ENCODE results near the gene RGPD8. TPM values are rescaled to one million over a fixed set of nuclear protein-coding genes. Genes with fewer than 3 reads are reported as not detected.

The RGPD8 gene
- total and polyA plus RNA-seq, 2 of the 13 experiments (the other 11 are each of a cell fraction or from before 2014, with no cell fraction given): 2.3 to 12.8 TPM

DNA sequence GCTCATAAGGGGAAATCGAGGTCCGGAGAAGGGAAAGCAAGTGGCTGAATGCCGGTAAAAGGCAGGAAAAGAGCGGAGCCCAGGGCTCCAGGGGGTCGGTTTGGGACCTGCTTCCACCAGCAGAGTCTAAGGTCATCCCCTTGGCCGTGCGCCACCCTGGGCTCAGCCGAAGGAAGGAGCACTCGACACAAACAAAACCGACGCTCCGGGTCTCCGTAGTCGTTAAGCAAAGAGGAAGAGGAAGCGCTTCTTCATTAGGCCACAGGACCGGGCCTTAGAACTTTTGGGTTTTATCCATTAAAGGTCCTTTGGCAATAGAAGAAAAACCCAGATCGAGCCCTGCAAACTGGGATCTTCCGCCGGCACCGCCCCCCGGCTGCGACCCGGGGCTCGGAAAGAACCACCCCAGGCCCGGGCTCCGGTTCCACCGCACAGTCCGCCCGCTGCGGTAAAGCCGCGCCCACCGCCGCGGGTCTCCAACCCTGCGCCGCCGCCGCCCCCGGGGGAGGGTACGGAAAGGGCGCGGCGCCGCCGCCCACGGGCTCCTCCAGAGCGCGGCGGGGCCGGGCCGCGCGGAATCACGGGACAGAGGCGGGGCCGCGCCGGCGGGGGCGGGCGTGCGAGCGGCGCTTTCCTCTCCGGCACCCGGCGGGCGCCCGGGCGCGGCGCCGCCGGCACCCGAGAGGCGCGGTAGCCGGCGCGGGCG is 48.2 kb upstream of the RGPD8 start, which contains the start of gene TTL (continued):
- no peak for TF ChIP-seq E2F1 (CRISPR knock-in tag; IDR thresholded peaks at IDR 0.05)
- TF ChIP-seq, protein P1, sequence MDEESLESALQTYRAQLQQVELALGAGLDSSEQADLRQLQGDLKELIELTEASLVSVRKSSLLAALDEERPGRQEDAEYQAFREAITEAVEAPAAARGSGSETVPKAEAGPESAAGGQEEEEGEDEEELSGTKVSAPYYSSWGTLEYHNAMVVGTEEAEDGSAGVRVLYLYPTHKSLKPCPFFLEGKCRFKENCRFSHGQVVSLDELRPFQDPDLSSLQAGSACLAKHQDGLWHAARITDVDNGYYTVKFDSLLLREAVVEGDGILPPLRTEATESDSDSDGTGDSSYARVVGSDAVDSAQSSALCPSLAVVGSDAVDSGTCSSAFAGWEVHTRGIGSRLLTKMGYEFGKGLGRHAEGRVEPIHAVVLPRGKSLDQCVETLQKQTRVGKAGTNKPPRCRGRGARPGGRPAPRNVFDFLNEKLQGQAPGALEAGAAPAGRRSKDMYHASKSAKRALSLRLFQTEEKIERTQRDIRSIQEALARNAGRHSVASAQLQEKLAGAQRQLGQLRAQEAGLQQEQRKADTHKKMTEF (CRISPR knock-in tag; IDR thresholded peaks at IDR 0.05): peak; percentile 31; the same call in 1 of the 2 replicates
- no peak for TF ChIP-seq PLSCR1 (CRISPR knock-in tag; IDR thresholded peaks at IDR 0.05; ENCODE audit: borderline replicate concordance)
- TF ChIP-seq, protein P2, sequence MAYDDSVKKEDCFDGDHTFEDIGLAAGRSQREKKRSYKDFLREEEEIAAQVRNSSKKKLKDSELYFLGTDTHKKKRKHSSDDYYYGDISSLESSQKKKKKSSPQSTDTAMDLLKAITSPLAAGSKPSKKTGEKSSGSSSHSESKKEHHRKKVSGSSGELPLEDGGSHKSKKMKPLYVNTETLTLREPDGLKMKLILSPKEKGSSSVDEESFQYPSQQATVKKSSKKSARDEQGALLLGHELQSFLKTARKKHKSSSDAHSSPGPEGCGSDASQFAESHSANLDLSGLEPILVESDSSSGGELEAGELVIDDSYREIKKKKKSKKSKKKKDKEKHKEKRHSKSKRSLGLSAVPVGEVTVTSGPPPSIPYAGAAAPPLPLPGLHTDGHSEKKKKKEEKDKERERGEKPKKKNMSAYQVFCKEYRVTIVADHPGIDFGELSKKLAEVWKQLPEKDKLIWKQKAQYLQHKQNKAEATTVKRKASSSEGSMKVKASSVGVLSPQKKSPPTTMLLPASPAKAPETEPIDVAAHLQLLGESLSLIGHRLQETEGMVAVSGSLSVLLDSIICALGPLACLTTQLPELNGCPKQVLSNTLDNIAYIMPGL (CRISPR knock-in tag; IDR thresholded peaks at IDR 0.05; ENCODE audit: borderline replicate concordance in 1 of 2, low read depth in 1 of 2): no peak; a peak in 2 of 4 replicates
- TF ChIP-seq, protein P3, sequence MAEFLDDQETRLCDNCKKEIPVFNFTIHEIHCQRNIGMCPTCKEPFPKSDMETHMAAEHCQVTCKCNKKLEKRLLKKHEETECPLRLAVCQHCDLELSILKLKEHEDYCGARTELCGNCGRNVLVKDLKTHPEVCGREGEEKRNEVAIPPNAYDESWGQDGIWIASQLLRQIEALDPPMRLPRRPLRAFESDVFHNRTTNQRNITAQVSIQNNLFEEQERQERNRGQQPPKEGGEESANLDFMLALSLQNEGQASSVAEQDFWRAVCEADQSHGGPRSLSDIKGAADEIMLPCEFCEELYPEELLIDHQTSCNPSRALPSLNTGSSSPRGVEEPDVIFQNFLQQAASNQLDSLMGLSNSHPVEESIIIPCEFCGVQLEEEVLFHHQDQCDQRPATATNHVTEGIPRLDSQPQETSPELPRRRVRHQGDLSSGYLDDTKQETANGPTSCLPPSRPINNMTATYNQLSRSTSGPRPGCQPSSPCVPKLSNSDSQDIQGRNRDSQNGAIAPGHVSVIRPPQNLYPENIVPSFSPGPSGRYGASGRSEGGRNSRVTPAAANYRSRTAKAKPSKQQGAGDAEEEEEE (CRISPR knock-in tag; IDR thresholded peaks at IDR 0.05; ENCODE audit: borderline replicate concordance): no peak
- TF ChIP-seq ZFP62 (CRISPR knock-in tag; IDR thresholded peaks at IDR 0.05): no peak
- peak in 1 of 2 experiments; percentile 63; a peak in 2 of 4 replicates for TF ChIP-seq POLR2A (IDR thresholded peaks at IDR 0.05; ENCODE audit: insufficient read depth in 1 of 2, low read depth in 2 of 2, low read length in 2 of 2)
- TF ChIP-seq, protein P4, sequence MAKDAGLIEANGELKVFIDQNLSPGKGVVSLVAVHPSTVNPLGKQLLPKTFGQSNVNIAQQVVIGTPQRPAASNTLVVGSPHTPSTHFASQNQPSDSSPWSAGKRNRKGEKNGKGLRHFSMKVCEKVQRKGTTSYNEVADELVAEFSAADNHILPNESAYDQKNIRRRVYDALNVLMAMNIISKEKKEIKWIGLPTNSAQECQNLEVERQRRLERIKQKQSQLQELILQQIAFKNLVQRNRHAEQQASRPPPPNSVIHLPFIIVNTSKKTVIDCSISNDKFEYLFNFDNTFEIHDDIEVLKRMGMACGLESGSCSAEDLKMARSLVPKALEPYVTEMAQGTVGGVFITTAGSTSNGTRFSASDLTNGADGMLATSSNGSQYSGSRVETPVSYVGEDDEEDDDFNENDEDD (CRISPR knock-in tag; IDR thresholded peaks at IDR 0.05; ENCODE audit: borderline replicate concordance): peak; percentile 30; the same call in 1 of the 2 replicates
- no peak; a peak in 1 of 4 replicates for TF ChIP-seq REST (IDR thresholded peaks at IDR 0.05; ENCODE audit: borderline replicate concordance in 1 of 2, low read depth in 1 of 2, low read length in 2 of 2)
- no peak for TF ChIP-seq ATAD3A (CRISPR knock-in tag; IDR thresholded peaks at IDR 0.05)
- TF ChIP-seq NAIF1 (CRISPR knock-in tag; IDR thresholded peaks at IDR 0.05; ENCODE audit: borderline replicate concordance): peak; percentile 30; the same call in 1 of the 2 replicates
- no peak for TF ChIP-seq TEAD3 (CRISPR knock-in tag; optimal IDR thresholded peaks at IDR 0.05; ENCODE audit: borderline replicate concordance)
- TF ChIP-seq ZFP37 (CRISPR knock-in tag; IDR thresholded peaks at IDR 0.05; ENCODE audit: borderline replicate concordance): no peak
- TF ChIP-seq MEF2D (CRISPR knock-in tag; IDR thresholded peaks at IDR 0.05): 0 out of 2 replicates have a peak, but pooled peaks have one; percentile 11
- peak; percentile 66; the same call in 1 of the 2 replicates for TF ChIP-seq ZNF607 (CRISPR knock-in tag; IDR thresholded peaks at IDR 0.05; ENCODE audit: borderline replicate concordance)

Data from HepG2 (cell line).